HEK293T (cell line): ENCODE measurements around the gene SV2B.

Experiments used
- ELF4 ChIP-seq: fragments of 450-650 bp; IDR thresholded peaks from 2 replicates; pipeline ENCODE4 v1.6.1; 2017; ENCODE audit warnings: antibody characterized with exemption
- FOXA1 ChIP-seq: fragments of 450-650 bp; IDR thresholded peaks from 2 replicates; pipeline ENCODE4 v1.6.1; 2016; ENCODE audit warnings: mild to moderate bottlenecking
- LEF1 ChIP-seq: fragments of 450-650 bp; IDR thresholded peaks from 2 replicates; pipeline ENCODE4 v1.6.1; 2017; ENCODE audit warnings: mild to moderate bottlenecking, borderline replicate concordance
- NFRKB ChIP-seq: fragments of 450-650 bp; IDR thresholded peaks from 2 replicates; pipeline ENCODE4 v1.6.1; 2016; ENCODE audit warnings: mild to moderate bottlenecking, moderate library complexity
- PKNOX1 ChIP-seq: fragments of 450-650 bp; IDR thresholded peaks from 2 replicates; pipeline ENCODE4 v1.6.1; 2016
- SP1 ChIP-seq: fragments of 450-650 bp; IDR thresholded peaks from 2 replicates; pipeline ENCODE4 v1.6.1; 2017
- SUZ12 ChIP-seq: fragments of 450-650 bp; IDR thresholded peaks from 2 replicates; pipeline ENCODE4 v1.6.1; 2016; ENCODE audit warnings: mild to moderate bottlenecking
- TARDBP ChIP-seq: fragments of 450-650 bp; IDR thresholded peaks from 2 replicates; pipeline ENCODE4 v1.6.1; 2016

DNA sequence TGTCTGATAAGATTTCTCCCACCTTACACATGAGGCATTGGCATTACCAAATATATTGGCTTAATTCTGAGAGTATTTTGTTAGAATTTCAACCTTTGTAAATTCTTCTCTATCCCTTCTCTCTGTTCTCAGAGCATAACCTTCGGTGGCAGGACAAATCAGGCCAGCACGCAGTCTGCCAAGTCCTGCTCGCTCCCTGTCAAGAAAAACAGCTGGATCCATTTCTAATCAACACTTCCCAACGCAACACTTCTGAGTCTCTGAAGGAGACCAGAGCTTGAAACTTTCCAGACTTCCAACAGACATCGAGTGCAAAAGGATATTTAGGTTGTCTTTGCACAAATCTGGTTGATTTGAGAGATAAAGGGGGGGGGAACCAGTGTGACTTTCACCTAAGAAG lies 125.7 kb downstream of the SV2B start:
- TF ChIP-seq FOXA1 (no peak), SUZ12 (no peak), PKNOX1 (no peak), SP1 (no peak), LEF1 (no peak), ELF4 (no peak), TARDBP (no peak), NFRKB (no peak)
